HL-60 (cell line): Measurements from ENCODE around the gene NELFB.

Experiments
- CTCF ChIP-seq: IDR thresholded peaks from one replicate; pipeline ENCODE4 v1.5.1; 2011; ENCODE audit warnings: low read length, control low read depth, inconsistent platforms; ENCODE audit not compliant: insufficient read depth
- POLR2AphosphoS5 ChIP-seq: IDR thresholded peaks from 2 replicates; pipeline ENCODE4 v1.6.1; 2012; ENCODE audit warnings: low read depth
- REST ChIP-seq: IDR thresholded peaks from 2 replicates; pipeline ENCODE4 v1.6.1; 2012; ENCODE audit warnings: low read depth; ENCODE audit not compliant: insufficient replicate concordance
- SPI1 ChIP-seq: IDR thresholded peaks from 2 replicates; pipeline ENCODE4 v1.6.1; 2012; ENCODE audit warnings: low read depth, mild to moderate bottlenecking, borderline replicate concordance

- TF ChIP-seq CTCF (no peak), POLR2AphosphoS5 (no peak), REST (no peak), SPI1 (no peak)
Observed at GRCh38 chr9:137295849-137296669, 40.9 kb downstream of the NELFB start.
